Lung (tissue), 12 donors: ENCODE data around the gene ARHGEF17. TPM values are rescaled to one million over a fixed set of nuclear protein-coding genes. Genes with fewer than 3 reads are reported as not detected.

Experiments
- ATAC-seq: fragments of 200-7000 bp; cut with Tn5 transposase; one replicate; pipeline ENCODE4 v1.9.1; 2020; ENCODE audit warnings: moderate number of reproducible peaks; ENCODE audit not compliant: insufficient read depth, low FRiP score
- DNase-seq, 3 donors: peaks; one replicate each; pipeline ENCODE4 v3.0.0-alpha.2; 2013 to 2017
- H3K27ac ChIP-seq, 2 donors: one replicate each; pipeline ENCODE4 v1.5.1; 2013; ENCODE audit warnings: mild to moderate bottlenecking in 2 of 2, moderate library complexity in 2 of 2, control low read depth in 1 of 2, inconsistent platforms in 1 of 2, low read depth in 1 of 2, low read length in 1 of 2
- H3K27me3 ChIP-seq, 3 donors: one replicate each; pipeline ENCODE4 v1.5.1; 2013; ENCODE audit warnings: low read length in 2 of 3; ENCODE audit not compliant: control insufficient read depth in 3 of 3, insufficient read depth in 3 of 3
- H3K36me3 ChIP-seq, 4 donors: one replicate each; pipeline ENCODE4 v1.5.1; 2013; ENCODE audit warnings: low read length in 4 of 4, mild to moderate bottlenecking in 1 of 4, moderate library complexity in 1 of 4; ENCODE audit not compliant: control insufficient read depth in 4 of 4, insufficient read depth in 4 of 4
- H3K4me1 ChIP-seq, 5 donors: one replicate each; pipeline ENCODE4 v1.5.1; 2013; ENCODE audit warnings: low read length in 5 of 5, mild to moderate bottlenecking in 2 of 5, moderate library complexity in 1 of 5; ENCODE audit not compliant: control insufficient read depth in 5 of 5, insufficient read depth in 5 of 5
- H3K4me3 ChIP-seq: one replicate; pipeline ENCODE4 v1.5.1; 2013; ENCODE audit warnings: mild to moderate bottlenecking, control low read depth, moderate library complexity
- H3K9ac ChIP-seq, 2 donors: one replicate each; pipeline ENCODE4 v1.5.1; 2013; ENCODE audit warnings: low read length in 2 of 2, control low read depth in 1 of 2; ENCODE audit not compliant: insufficient read depth in 1 of 2
- H3K9me3 ChIP-seq, 4 donors: one replicate each; pipeline ENCODE4 v1.5.1; 2013; ENCODE audit warnings: low read length in 3 of 4, mild to moderate bottlenecking in 1 of 4, moderate library complexity in 1 of 4; ENCODE audit not compliant: control insufficient read depth in 4 of 4, insufficient read depth in 3 of 4
- WGBS, 2 donors: extraction: QIAGEN DNeasy Blood & Tissue Kit; methylation state at CpG; one replicate each; pipeline ENCODE4 v1.1.7; 2013; 5-methylcytosine and 5-hydroxymethylcytosine counted together
- polyA plus RNA-seq, 2 donors: library from polyadenylated mRNA; stranded (reverse); fragments of 200-250 nt; gene quantifications; one replicate each; pipeline ENCODE4 v1.2.1, GENCODE V29; 2013
- total RNA-seq, 2 donors: library from RNA; depleted of rRNA in 1 of 2; stranded (reverse); fragments of >200 nt in 1 of 2; gene quantifications; one replicate each; pipeline ENCODE4 v1.2.1, GENCODE V29; 2014 to 2021
- TF ChIP-seq, protein P1 (sequence below): IDR thresholded peaks from 2 replicates; pipeline ENCODE4 v1.5.1; 2012; ENCODE audit warnings: mild to moderate bottlenecking; ENCODE audit errors: control extremely low read depth, extremely low read depth
- donor health status: control.
- donor health status: control.
- donor health status: Bipolar disorder and iron deficiency.
- donor health status: healthy.
- donor health status: DM: yes; HTN: yes; CAD: no.

ARHGEF17 gene
- total and polyA plus RNA-seq, 4 donors, result 27.9 to 74.6 (median 53.5) TPM

DNA sequence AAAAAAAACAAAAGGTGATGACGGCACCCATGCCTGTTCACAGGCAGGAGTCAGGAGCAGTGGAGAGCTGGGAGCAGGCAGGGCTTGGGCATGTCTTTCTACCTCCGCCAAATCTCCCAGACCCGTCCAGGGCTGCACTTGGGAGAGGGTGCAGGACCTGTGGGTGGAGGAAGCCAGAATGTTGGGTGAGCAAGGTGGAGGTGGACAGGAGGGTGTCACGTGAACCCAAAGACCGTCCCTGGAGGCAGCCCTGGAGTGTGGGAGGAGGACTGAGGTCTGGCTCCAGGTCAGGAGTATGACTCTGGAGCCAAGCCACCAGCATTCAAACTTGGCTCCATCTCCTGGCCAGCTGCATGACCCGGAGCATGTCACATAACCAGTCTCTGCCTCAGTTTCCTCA, 41.6 kb downstream of the ARHGEF17 start:
- H3K9ac ChIP-seq, result no peak overlapping the region
- ATAC-seq (no peak), DNase-seq (no peak)
- 76 to 90% methylated on average over 6 of the region's 6 CpGs for WGBS, 2 donors
- H3K4me3 ChIP-seq, result no peak overlapping the region
- H3K4me1 ChIP-seq, result peaks cover 0 to 6% (median 0%) of the 10 kb centered on the region in 5 donors
- no peak overlapping the region for H3K27ac ChIP-seq
- TF ChIP-seq, protein P1, sequence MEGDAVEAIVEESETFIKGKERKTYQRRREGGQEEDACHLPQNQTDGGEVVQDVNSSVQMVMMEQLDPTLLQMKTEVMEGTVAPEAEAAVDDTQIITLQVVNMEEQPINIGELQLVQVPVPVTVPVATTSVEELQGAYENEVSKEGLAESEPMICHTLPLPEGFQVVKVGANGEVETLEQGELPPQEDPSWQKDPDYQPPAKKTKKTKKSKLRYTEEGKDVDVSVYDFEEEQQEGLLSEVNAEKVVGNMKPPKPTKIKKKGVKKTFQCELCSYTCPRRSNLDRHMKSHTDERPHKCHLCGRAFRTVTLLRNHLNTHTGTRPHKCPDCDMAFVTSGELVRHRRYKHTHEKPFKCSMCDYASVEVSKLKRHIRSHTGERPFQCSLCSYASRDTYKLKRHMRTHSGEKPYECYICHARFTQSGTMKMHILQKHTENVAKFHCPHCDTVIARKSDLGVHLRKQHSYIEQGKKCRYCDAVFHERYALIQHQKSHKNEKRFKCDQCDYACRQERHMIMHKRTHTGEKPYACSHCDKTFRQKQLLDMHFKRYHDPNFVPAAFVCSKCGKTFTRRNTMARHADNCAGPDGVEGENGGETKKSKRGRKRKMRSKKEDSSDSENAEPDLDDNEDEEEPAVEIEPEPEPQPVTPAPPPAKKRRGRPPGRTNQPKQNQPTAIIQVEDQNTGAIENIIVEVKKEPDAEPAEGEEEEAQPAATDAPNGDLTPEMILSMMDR, result no peak
- H3K27me3 ChIP-seq, result no peaks in the 10 kb centered on the region
- H3K9me3 ChIP-seq, result no peaks in the 10 kb centered on the region
- peaks cover 0 to 16% (median 9%) of the 10 kb centered on the region in 4 donors for H3K36me3 ChIP-seq

DNA sequence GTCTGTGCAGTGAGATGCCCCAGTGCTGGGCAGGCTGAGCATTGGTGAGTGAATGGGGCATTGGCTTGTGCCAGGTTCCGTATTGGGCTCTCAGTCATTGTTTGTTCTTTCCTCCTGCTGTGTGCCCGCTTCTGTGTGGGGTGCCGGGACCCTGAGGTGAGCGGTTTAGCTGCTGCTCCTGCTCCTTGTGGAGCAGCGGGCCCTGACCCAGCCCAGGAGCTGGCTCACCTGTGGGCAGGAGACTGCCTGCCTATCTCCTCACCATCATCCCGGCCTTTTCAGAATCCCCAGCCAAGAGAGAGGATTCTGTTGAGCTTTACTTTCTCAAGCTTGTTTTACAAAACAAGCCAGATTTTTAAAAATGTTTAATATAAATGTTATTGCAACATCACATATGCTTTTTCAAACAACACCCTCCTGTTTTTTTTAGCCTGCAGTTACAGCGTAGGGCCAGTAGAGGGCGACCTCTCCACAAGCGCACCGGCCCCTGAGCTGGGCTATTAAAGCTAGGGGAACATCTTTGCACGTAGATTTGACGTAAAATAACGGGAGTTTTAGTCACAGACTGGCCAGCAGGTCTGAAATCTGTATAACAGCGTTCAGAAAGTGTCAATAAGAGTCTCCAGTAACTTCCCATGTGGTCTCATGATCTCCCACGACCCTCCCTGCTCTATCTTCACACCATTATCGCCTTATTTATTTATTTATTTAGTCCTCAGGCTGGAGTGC, 43.0 kb downstream of the ARHGEF17 start:
- peak; percentile 76 for ATAC-seq
- Histone ChIP-seq H3K36me3 (peaks cover 0 to 20% (median 13%) of the 10 kb centered on the region in 4 donors), H3K27ac (no peak overlapping the region)

DNA sequence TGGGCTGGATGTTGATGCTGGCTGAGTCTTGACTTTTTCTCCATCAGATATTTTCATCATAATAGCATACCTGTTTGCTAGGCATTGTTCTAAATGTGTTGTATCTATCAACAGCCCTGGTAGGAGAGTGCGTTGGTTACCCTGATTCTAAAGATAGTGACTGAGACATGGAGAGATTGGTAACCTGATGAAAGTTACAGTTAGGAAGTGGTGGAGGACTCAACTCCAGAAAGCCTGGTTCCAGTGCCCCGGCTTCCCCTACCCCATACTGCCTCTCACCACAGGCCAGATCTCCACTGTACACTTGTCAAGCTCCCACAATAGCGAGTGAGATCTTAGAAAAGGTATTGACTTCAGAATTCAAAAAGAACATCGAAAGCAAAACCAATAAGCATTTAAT, 45.3 kb downstream of the ARHGEF17 start:
- ATAC-seq (no peak), DNase-seq (no peak)
- H3K9ac ChIP-seq, result no peak overlapping the region
- peaks cover 0 to 6% (median 0%) of the 10 kb centered on the region in 5 donors for H3K4me1 ChIP-seq
- 87 to 88% methylated on average over 4 of the region's 4 CpGs for WGBS, 2 donors
- no peak overlapping the region for H3K4me3 ChIP-seq
- no peaks in the 10 kb centered on the region for H3K9me3 ChIP-seq
- no peaks in the 10 kb centered on the region for H3K27me3 ChIP-seq
- H3K27ac ChIP-seq, result no peak overlapping the region
- TF ChIP-seq, protein P1, result no peak
- peaks cover 7 to 29% (median 22%) of the 10 kb centered on the region in 4 donors for H3K36me3 ChIP-seq

More for the DNA sequence above, 43.0 kb downstream of the ARHGEF17 start:
- TF ChIP-seq, protein P1, result peak; percentile 92
- Histone ChIP-seq H3K27me3 (no peaks in the 10 kb centered on the region), H3K9me3 (no peaks in the 10 kb centered on the region), H3K9ac (peak overlapping the region in 1 of 2 donors; percentile 8), H3K4me3 (no peak overlapping the region), H3K4me1 (peaks cover 0 to 6% (median 0%) of the 10 kb centered on the region in 5 donors)
- 25 to 31% methylated on average over 16 of the region's 16 CpGs for WGBS, 2 donors
- DNase-seq, result peak; percentile 72 to 84 (median 80)
